HFF-Myc (cell line): ENCODE measurements around the gene TIPARP.

Experiments
- DNase-seq: peaks from one replicate; pipeline ENCODE4 v3.0.0-alpha.2; 2011; ENCODE audit warnings: low read depth; ENCODE audit errors: extremely low read depth
- H3K4me3 ChIP-seq: replicated peaks from 2 replicates; pipeline ENCODE4 v1.5.1; 2011; ENCODE audit warnings: low read depth, mild to moderate bottlenecking, control low read depth, low read length
- TF ChIP-seq, protein P1 (sequence below): IDR thresholded peaks from 2 replicates; pipeline ENCODE4 v1.5.1; 2012; ENCODE audit warnings: mild to moderate bottlenecking, low read depth, low read length, control low read depth; ENCODE audit errors: missing control alignments

The TIPARP gene

DNA sequence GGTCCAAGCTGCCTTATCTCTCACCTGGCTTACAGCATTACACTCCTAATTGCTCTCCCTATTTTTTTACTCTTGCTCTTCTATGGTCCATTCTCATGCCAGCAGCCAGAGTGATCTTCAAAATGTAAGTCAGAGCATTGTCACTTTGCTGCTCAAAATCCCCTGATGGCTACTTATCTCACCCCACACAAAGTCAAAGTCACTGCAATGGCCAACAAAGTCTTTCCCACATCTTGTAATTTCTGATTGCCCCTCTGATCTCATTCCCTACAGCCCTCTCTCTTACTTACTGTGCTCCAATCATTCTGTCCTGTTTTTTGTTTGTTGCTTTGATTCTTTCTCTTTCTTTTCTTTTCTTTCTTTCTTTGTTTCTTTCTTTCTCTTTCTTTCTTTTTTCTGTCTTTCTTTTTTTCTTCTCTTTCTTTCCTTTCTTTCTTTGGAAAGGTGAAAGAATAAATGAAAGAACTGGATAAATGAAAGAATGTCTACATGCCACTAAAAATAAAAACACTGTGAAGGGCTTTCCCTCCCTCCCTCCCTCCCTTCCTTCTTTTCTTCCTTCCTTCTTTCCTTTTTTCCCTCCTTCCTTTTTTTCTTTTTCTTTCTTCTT is 34.9 kb upstream of the TIPARP start:
- H3K4me3 ChIP-seq = no peak overlapping the region
- TF ChIP-seq, protein P1, sequence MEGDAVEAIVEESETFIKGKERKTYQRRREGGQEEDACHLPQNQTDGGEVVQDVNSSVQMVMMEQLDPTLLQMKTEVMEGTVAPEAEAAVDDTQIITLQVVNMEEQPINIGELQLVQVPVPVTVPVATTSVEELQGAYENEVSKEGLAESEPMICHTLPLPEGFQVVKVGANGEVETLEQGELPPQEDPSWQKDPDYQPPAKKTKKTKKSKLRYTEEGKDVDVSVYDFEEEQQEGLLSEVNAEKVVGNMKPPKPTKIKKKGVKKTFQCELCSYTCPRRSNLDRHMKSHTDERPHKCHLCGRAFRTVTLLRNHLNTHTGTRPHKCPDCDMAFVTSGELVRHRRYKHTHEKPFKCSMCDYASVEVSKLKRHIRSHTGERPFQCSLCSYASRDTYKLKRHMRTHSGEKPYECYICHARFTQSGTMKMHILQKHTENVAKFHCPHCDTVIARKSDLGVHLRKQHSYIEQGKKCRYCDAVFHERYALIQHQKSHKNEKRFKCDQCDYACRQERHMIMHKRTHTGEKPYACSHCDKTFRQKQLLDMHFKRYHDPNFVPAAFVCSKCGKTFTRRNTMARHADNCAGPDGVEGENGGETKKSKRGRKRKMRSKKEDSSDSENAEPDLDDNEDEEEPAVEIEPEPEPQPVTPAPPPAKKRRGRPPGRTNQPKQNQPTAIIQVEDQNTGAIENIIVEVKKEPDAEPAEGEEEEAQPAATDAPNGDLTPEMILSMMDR = no peak
- no peak for DNase-seq

DNA sequence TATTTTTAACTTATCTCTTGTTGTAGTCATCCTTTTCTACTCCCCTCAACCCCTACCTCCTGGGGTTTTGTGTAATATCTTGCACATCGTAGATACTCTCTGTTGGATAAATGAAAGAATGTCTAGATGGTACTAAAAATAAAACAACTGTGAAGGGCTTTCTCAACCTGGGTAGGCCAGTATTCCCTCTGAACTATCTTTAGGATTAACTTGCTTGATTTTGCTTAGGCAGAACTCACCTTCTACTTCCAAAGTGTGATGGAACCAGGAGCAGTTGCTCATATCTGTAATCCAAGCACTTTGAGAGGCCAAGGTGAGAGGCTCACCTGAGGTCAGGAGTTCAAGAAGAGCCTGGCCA is 32.8 kb upstream of the TIPARP start:
- TF ChIP-seq, protein P1 = no peak
- no peak for DNase-seq
- no peak overlapping the region for H3K4me3 ChIP-seq

DNA sequence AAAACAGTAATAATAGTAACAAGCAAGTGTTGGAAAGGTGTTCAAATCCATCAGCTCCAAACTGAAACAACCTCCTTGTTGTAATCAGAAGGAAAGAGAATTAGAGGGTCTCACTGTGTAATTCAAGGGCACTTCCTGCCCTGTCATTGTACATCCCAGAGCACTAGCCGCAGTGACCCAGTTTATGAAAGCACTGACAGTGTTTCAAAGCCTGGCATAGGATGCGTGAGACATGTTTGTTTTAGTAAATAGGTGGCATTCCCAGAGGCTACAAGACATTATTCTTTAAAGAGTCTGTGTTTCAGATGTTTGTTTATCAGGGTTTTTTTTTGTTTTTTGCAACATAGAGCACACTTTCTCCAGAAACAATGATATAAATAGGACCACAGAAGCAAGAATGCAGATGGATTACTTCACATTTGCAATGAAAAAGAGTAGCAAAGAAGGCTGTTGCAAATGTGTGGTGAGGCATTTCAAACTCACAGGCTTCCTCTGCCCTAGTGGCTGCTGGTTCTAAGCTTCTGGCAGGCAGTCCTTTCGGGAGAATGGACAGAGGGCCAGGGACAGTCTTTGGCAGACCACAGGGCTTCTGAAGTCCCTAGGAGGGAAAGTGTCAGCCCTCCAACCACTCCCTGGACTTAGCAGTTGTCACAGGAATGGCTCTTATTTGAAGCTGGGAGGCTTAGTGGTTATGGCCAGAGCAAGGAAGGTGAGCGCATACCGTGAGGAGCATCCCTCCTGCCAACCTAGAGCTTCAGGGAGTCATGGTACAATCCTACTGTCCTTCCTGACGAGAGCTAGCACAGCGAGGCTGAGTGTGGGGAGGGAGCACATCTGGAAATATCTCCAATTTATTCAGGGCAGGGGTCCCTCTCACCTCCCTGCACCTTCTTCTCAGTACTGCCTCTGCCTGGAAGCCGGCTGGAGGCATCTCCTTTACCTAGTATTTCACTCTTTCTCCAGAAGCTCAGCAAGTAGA is 31.4 kb upstream of the TIPARP start:
- TF ChIP-seq, protein P1 = no peak
- DNase-seq = no peak

DNA sequence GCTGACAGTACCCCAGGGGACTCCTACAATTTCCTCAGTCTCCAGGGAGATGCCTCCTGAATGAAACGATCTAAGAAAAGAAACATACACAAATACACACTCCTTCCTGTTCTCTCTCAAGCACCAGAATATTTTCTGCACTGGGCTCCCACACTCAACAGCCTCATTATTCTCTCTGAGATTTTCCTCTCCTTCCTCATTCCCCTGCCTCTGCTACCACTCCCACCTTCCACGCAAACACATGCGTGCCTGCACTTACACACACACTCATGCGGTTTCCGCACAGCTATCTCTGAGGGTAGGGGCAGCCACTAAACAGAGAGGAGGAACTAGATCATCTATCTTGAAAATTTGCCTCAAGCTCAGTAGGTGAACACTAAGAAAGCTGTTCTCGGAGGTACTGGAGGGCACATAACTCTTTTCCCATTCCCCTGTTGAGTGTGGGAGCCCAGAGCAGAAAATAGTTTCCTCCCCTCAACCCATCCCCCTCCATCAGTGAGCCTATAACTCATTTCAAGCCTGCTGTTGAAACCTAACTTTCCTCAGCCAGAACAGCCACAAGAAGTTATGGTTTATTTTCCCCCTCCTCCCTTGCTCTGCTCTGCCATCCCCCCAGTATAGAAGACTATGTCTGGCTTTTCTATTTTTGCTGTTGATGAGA is 30.5 kb upstream of the TIPARP start:
- H3K4me3 ChIP-seq = no peak overlapping the region
- no peak for DNase-seq
- TF ChIP-seq, protein P1 = no peak

More for the DNA sequence above, 31.4 kb upstream of the TIPARP start:
- H3K4me3 ChIP-seq = no peak overlapping the region

DNA sequence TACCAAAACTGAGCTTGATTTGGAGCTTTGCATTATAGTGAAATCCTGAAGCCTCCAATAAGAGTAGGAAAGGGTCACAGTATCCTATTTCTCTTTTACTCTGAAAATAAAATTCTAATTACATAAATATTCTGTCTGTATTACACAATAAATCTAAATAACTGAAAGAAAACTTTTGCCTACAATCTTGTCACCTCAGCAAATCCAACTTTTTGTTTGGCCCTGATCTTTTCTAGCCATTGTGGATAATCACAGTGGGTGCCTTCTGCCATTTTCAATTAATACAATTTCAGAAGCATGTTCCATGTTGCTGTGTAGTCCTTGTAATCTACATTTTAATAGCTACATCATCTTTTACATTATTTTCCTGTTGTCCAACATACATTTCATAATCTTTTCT is 29.4 kb upstream of the TIPARP start:
- DNase-seq = no peak
- no peak overlapping the region for H3K4me3 ChIP-seq
- TF ChIP-seq, protein P1 = no peak

DNA sequence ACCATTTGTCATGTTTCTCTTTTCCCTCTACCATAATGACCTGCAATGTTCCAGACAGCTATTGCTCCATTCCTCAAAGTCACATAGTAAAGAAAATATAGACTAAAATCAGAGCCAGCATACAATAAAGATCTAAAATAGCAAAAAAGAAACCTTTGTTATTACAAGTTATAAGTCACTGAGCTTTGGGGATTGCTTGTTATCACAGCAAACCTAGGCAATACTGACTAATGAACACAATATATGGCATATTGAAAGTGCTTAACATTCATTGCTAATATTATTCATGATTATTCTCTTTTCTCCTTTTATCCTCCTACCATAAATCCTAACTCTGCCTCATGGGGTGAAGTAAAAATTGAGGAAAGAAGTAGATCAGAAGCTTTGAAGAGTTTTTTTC is 27.4 kb upstream of the TIPARP start:
- no peak overlapping the region for H3K4me3 ChIP-seq
- TF ChIP-seq, protein P1 = no peak
- no peak for DNase-seq
